ENCODE results near the gene DNAH17.

Gene DNAH17

DNA sequence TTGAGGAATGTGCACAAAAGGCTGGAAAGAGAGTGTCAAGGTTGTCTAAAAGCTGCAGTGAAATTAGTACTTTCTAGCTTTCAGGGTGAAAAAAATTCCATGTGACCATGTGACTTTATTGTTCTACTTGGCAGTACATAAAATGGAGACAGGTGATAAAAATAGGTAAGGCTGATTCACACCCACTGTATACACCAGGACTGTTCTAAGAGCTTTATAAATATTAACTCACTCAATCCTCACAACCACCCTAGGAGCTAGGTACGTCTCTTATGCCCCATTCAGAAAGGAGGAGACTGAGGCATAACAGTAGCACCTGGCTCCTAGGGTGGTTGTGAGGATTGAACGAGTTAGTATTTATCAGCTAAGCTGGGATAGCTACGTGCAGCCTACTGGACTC, 28.2 kb upstream of the DNAH17 start:
- H3K4me3 ChIP-seq (ENCODE audit: low read depth, low read length) = no peak overlapping the region
- TF ChIP-seq, protein P1, sequence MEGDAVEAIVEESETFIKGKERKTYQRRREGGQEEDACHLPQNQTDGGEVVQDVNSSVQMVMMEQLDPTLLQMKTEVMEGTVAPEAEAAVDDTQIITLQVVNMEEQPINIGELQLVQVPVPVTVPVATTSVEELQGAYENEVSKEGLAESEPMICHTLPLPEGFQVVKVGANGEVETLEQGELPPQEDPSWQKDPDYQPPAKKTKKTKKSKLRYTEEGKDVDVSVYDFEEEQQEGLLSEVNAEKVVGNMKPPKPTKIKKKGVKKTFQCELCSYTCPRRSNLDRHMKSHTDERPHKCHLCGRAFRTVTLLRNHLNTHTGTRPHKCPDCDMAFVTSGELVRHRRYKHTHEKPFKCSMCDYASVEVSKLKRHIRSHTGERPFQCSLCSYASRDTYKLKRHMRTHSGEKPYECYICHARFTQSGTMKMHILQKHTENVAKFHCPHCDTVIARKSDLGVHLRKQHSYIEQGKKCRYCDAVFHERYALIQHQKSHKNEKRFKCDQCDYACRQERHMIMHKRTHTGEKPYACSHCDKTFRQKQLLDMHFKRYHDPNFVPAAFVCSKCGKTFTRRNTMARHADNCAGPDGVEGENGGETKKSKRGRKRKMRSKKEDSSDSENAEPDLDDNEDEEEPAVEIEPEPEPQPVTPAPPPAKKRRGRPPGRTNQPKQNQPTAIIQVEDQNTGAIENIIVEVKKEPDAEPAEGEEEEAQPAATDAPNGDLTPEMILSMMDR (IDR thresholded peaks at IDR 0.05; ENCODE audit: control insufficient read depth, extremely low read depth, insufficient read depth) = no peak

DNA sequence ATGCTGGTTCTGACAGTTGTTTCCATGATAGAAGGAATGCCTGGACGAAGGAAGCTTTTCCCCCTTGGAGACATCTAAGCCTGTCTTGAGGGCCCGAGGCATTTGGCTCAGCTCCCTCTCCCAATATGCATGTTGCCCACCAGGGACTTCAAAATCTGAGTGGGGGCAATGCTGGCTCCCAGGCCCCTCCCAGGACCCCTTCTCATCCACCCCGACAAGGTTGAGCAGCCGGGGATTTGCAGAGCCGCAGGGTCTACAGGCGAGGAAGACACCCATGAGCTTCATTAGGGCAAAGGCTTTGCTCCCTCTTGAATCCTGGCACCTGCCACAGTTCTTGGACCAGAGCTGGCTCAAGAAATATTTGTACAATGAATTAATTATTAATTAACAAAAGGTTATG, 25.1 kb upstream of the DNAH17 start:
- H3K4me3 ChIP-seq (ENCODE audit: low read depth, low read length) = no peak overlapping the region
- DNase-seq (ENCODE audit: low read depth) = no peak

More for the DNA sequence above, 28.2 kb upstream of the DNAH17 start:
- DNase-seq (ENCODE audit: low read depth) = no peak

DNA sequence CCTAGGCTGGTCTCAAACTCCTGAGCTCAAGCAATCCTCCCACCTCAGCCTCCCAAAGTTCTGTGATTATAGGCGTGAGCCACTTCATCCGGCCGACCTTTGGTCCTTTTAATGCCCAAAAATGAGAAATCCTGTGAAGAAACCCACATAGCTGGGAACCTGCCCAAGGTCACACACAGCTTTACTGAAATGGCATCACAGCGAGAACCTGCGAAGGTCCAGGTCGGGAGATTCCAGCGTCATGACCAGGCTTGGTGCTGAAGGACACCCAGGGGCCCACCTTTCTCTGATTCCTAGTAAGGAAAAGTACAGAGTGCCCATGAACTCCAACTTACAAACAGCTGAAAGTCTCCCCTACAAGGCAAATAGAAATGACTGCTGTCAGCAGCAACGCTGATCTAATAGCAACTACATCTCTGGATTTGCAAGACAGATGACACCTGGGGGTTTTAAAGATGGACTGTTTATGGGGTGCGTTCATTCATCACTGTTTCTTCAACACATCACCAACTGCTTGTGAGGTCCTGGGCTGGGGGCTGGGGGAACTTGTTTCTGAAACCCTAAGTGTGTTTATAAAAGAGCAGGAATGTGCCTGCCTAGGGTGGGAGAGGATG, 24.5 kb upstream of the DNAH17 start:
- no peak for DNase-seq (ENCODE audit: low read depth)
- H3K4me3 ChIP-seq (ENCODE audit: low read depth, low read length) = no peak overlapping the region
- TF ChIP-seq, protein P1 (IDR thresholded peaks at IDR 0.05; ENCODE audit: control insufficient read depth, extremely low read depth, insufficient read depth) = no peak

More for the DNA sequence above, 25.1 kb upstream of the DNAH17 start:
- TF ChIP-seq, protein P1 (IDR thresholded peaks at IDR 0.05; ENCODE audit: control insufficient read depth, extremely low read depth, insufficient read depth) = no peak

DNA sequence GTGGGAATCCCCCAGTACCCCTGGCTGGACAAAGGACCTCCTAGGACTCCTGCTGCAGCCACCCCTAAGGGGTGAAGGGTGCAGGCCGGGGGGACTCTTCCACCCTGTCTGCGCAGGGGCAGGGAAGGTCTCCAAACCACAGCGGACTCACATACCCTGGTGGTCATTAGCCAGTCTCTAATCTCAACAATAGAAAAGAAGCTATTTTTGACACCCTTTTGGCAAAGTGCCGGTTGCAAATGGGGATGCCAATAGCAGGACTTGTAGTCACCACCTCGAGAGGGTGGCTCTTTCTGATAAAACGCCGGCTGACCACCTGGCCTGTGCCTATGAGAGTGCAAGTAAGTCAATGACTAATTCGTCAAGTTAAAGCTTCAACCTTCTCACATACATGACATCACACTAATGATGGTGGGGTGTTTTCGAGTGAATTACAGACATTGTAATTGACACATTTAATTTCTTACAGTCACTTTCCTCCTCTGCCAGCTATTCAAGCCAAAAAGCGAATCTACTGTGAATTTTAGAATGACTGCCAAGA, 23.1 kb upstream of the DNAH17 start:
- TF ChIP-seq, protein P1 (IDR thresholded peaks at IDR 0.05; ENCODE audit: control insufficient read depth, extremely low read depth, insufficient read depth) = no peak
- no peak for DNase-seq (ENCODE audit: low read depth)
- no peak overlapping the region for H3K4me3 ChIP-seq (ENCODE audit: low read depth, low read length)

DNA sequence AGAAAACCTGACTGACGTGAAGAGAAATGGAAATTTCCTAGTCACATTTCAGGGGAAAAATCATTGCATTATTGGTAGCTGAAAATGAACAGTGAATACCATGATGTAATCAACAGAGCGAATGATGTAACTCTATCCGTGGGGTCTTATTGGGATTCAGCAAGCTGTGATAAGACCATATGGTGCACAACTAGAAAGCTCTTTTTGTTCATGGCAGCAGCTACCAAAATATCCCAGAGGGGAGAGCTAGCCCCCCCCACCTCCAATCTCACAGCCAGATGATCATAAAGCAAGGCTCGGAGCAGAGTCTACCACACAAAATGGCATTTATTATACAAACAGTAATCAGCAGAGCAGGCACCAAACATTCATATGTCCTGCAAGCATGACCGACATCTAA, 22.2 kb upstream of the DNAH17 start:
- TF ChIP-seq, protein P1 (IDR thresholded peaks at IDR 0.05; ENCODE audit: control insufficient read depth, extremely low read depth, insufficient read depth) = no peak
- DNase-seq (ENCODE audit: low read depth) = no peak
- H3K4me3 ChIP-seq (ENCODE audit: low read depth, low read length) = no peak overlapping the region

DNA sequence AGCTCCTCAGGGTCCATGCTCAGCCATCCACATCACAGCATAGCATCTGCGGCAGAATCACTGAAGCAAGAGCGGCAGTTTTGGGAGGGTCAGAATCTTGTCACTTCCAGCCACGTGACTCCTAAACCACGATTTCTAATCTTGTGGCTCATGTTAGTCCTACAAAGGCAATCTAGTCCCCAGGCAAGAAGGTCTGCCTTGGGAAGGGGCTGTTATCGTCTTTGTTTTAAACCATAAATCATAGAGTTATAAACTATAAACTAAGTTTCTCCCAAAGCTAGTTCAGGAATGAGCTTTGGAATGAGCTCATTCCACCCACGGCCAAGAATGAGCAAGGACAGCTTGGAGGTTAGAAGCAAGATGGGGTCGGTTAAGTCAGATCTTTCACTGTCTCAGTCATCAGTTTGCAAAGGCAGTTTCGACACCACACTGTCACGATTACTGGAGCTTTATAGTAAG, 20.8 kb upstream of the DNAH17 start:
- no peak overlapping the region for H3K4me3 ChIP-seq (ENCODE audit: low read depth, low read length)
- no peak for DNase-seq (ENCODE audit: low read depth)
- TF ChIP-seq, protein P1 (IDR thresholded peaks at IDR 0.05; ENCODE audit: control insufficient read depth, extremely low read depth, insufficient read depth) = no peak

All from LNCaP clone FGC (cell line).